ENCODE results near the gene PTGES2.
"Not testable (repeated sequence)": the region's sequence is repeated elsewhere in the genome, so short reads cannot be mapped to it uniquely, and the experiment has no call there.

The PTGES2 gene

DNA sequence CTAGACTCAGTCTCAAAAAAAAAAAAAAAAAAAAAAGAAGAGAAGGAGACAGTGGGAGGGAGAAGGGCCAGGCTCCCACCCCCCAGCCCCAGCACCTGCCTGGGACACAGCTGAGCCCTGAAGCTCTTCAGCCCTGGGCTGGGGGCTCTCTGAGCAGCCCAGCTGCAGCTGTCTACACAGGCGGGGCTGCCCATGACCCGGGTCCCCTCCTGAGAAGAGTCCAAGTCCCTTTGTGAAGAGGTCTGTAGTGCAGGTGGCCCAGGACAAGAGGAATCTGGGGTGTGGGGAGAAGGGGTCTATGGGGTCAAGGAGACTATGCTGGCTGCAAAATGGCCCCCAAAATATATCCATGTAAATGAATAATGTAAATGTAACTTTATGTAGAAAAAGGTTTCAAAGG is 15.1 kb upstream of the PTGES2 start:
- in situ Hi-C loops (cut with HindIII; ENCODE audit: low pct_unique_long_range_greater_than_20kb, low sequenced_read_pairs), result no loop called here
- DNase-seq (ENCODE audit: low read depth in 1 of 2, low spot score in 1 of 2), result no peak
- no peak for TF ChIP-seq JUND (IDR thresholded peaks at IDR 0.05; ENCODE audit: low read depth)

GRCh38 chr9:128142061-128142460 is 14.5 kb upstream of the PTGES2 start:
- no peak for DNase-seq (ENCODE audit: low read depth in 1 of 2, low spot score in 1 of 2)
- in situ Hi-C loops (cut with HindIII; ENCODE audit: low pct_unique_long_range_greater_than_20kb, low sequenced_read_pairs), result no loop called here

DNA sequence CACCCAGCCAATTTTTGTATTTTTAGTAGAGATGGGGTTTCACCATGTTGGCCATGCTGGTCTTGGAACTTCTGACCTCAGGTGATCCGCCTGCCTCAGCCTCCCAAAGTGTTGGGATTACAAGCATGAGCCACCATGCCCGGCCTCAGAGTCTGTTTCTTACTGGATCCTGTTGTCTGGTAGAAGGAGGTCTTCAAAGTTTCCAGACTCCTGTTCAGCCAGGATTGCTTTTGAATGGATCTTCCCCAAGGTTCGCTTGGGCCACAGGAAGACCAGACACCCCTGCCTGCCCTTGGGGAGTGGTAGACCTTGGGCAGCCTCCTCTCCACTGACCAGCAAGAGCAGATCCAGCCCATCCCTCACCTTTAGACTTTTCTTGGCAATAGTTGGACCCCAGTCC is 14.1 kb upstream of the PTGES2 start:
- no peak for TF ChIP-seq JUND (IDR thresholded peaks at IDR 0.05; ENCODE audit: low read depth)
- no peak for DNase-seq (ENCODE audit: low read depth in 1 of 2, low spot score in 1 of 2)
- in situ Hi-C loops (cut with HindIII; ENCODE audit: low pct_unique_long_range_greater_than_20kb, low sequenced_read_pairs), result no loop called here

More at GRCh38 chr9:128142061-128142460, 14.5 kb upstream of the PTGES2 start:
- no peak for TF ChIP-seq JUND (IDR thresholded peaks at IDR 0.05; ENCODE audit: low read depth)

- DNase-seq (ENCODE audit: low read depth in 1 of 2, low spot score in 1 of 2), result no peak
- in situ Hi-C loops (cut with HindIII; ENCODE audit: low pct_unique_long_range_greater_than_20kb, low sequenced_read_pairs), result no loop called here
- TF ChIP-seq JUND (IDR thresholded peaks at IDR 0.05; ENCODE audit: low read depth), result no peak
Measured at GRCh38 chr9:128139621-128140020, 12.1 kb upstream of the PTGES2 start.

DNA sequence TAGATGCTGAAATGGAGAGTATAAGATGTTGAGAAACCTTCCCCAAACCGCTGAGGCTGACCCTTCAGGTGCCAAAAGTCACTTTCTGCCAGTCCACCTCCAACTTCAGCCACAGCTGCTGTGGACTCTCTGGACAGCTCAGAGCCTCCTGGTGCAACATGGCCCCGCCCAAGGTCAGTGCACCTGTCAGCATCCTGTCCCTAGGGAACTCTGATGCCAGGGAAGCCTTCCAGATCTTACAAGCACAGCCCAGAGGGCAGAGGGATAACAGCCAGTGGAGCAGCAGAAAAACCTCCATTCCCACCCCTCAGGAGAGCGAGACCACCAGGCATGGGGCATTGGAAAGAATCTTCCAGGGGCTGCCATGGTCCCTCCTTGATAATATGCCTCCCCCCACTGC is 10.5 kb upstream of the PTGES2 start:
- DNase-seq (ENCODE audit: low read depth in 1 of 2, low spot score in 1 of 2), result no peak
- TF ChIP-seq JUND (IDR thresholded peaks at IDR 0.05; ENCODE audit: low read depth), result no peak
- in situ Hi-C loops (cut with HindIII; ENCODE audit: low pct_unique_long_range_greater_than_20kb, low sequenced_read_pairs), result no loop called here

DNA sequence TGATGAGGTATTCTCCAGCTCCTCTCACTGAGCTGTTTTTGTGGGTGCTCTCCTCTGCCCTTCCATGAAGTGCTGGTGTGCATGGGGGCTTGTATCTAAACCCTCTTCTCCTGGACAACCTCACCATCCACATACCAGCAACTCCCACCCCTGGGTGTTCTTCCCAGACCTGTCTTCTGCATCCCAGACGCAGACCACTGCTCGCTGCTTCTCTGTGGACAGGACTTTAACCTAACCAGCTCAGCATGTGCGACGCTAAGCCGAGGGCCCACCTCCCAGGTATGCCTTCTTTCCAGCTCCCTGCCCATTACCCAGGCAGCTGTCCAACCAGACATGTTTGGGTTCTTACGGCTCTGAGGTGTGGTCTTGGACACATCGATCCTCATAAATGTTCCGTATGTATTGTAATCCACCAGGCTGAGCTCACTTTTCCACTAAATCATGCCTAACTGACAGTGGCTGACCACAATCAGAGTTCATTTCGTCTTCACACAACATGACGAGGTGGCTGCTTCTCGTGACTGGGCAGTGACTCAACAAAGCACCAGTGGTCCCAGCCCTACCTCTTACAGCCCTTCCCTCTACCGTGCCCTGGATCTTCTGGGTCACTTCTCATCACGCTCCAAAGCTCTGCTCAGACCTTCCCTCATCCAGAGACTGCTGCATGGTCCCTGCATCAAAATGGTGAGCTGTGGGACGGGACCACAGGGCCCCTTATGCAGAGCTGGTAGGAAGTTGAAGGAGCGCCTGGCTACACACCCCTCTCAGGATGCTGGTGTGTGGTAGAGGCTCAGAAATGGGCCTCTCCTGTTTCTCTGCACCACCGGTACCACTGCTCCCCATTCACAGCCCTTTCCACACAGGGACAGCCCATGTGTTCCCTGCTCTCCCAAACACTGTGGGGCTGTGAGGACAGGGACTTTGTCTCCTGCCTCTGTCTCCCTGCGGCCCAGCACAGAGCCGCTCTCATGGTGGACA is 9.6 kb upstream of the PTGES2 start:
- DNase-seq (ENCODE audit: low read depth in 1 of 2, low spot score in 1 of 2), result no peak
- no peak for TF ChIP-seq JUND (IDR thresholded peaks at IDR 0.05; ENCODE audit: low read depth)
- in situ Hi-C loops (cut with HindIII; ENCODE audit: low pct_unique_long_range_greater_than_20kb, low sequenced_read_pairs), result no loop called here

DNA sequence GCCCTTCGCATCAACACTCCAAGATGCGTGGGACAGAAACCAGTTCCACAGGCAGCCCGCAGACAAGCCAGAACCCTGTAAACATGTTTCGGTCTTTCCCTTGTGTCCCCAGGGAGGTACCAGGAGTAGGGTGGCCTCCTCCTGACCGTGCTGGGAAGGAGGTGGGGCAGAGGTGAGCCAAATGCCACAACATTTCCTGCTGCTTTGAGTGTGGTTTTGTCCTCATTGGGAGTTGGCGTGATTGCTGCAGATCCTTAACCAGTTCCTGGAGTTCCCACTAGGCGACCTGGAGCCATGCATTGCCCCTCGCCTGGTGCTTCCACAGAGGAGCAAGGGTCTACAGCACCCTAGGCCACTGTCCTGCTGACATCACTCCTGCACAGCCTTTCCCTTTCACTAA is 8.0 kb upstream of the PTGES2 start:
- in situ Hi-C loops (cut with HindIII; ENCODE audit: low pct_unique_long_range_greater_than_20kb, low sequenced_read_pairs); DNase-seq (ENCODE audit: low read depth in 1 of 2, low spot score in 1 of 2): not testable (repeated sequence)

DNA sequence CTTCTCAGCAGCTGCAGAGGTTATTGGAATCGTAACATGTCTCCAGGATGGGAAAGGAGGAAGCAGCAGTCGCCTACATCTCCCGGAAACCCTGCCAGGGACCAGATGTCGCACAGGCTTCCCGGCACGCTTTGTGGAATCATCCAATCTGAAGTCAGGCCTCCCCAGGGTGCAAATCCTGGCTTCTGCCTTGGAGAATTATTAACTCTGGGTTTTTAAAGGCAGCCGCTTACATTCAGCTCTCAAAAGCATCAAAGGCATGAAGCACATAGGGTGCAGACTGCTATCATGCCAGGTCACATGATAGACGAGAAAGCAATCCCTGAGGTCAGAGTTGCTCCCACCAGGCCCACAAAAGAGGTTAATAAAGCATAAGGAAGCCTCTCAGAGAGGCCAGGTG is 4.6 kb upstream of the PTGES2 start:
- DNase-seq (ENCODE audit: low read depth in 1 of 2, low spot score in 1 of 2); in situ Hi-C loops (cut with HindIII; ENCODE audit: low pct_unique_long_range_greater_than_20kb, low sequenced_read_pairs): not testable (repeated sequence)

DNA sequence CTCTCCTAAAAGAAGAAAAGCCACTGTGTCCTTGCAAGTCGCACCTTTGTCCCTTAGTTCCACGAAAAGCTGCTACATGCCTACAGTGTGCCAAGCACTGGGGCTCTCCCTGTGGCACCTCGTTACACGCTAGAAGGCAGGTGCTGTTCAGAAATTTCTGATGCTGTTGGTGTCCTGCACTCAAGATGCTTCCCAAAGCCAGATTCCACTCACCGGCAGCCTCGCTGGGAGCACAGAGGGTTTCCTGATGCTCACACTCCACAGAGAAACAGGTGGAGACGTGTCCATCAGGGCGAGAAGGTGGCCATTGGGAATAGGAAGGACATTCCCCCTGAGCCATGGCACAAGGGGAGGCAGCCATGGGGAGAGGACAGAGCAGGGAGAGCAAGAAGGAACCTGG is 3.8 kb upstream of the PTGES2 start:
- DNase-seq (ENCODE audit: low read depth in 1 of 2, low spot score in 1 of 2); in situ Hi-C loops (cut with HindIII; ENCODE audit: low pct_unique_long_range_greater_than_20kb, low sequenced_read_pairs): not testable (repeated sequence)

DNA sequence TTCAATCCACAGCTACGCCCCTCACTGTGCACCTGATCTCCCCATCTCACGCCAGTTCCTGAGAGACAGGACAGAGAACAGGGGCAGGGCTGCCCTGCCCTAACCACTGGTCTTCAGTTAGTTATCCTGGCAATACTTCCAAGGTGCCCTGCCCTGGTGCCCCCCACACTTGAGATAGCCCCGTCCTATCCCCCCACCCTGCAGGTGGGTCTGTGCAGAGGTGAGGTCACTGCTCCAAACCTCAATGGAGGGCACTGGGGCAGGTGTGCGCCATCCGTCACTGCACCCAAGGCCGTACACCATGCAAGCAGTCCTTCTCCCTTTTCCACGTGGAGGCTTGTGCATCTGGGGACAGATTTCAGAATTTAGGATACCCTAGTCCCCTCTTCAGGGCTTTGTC is 3.1 kb upstream of the PTGES2 start:
- DNase-seq (ENCODE audit: low read depth in 1 of 2, low spot score in 1 of 2); in situ Hi-C loops (cut with HindIII; ENCODE audit: low pct_unique_long_range_greater_than_20kb, low sequenced_read_pairs): not testable (repeated sequence)

GRCh38 chr9:128129976-128130590 is 2.6 kb upstream of the PTGES2 start:
- DNase-seq (ENCODE audit: low read depth in 1 of 2, low spot score in 1 of 2); in situ Hi-C loops (cut with HindIII; ENCODE audit: low pct_unique_long_range_greater_than_20kb, low sequenced_read_pairs): not testable (repeated sequence)

- TF ChIP-seq JUND (IDR thresholded peaks at IDR 0.05; ENCODE audit: low read depth), result no peak
- no peak for DNase-seq (ENCODE audit: low read depth in 1 of 2, low spot score in 1 of 2)
- in situ Hi-C loops (cut with HindIII; ENCODE audit: low pct_unique_long_range_greater_than_20kb, low sequenced_read_pairs), result no loop called here
Measured at GRCh38 chr9:128128836-128129590, 1.5 kb upstream of the PTGES2 start.
